ENCODE data around the gene C1orf210. TPM values are rescaled to one million over a fixed set of nuclear protein-coding genes. Genes with fewer than 3 reads are reported as not detected.

The C1orf210 gene
- total RNA-seq, 1 experiment from 2014 or later = 12.8 TPM

GRCh38 chr1:43307458-43308158 is 22.2 kb upstream of the C1orf210 start:
- ChIA-PET POLR2A (no interaction called here), CTCF (interaction anchor here (1.2 to 2.0 kb wide), 2 partner anchors 22 to 51 kb away, joined by 3 to 7 read pairs; partner anchors contain the start of genes C1orf210 and CDC20)
- DNase-seq (ENCODE audit: low spot score) = no peak
- no peaks in the 10 kb centered on the region for H3K36me3 Mint-ChIP-seq
- H3K27ac Mint-ChIP-seq = no peak overlapping the region
- no peak overlapping the region for H3K4me3 Mint-ChIP-seq
- no peaks in the 10 kb centered on the region for H3K9me3 Mint-ChIP-seq
- H3K4me1 Mint-ChIP-seq = no peaks in the 10 kb centered on the region
- ATAC-seq = no peak
- TF ChIP-seq ZNF532 (CRISPR knock-in tag; IDR thresholded peaks at IDR 0.05; ENCODE audit: borderline replicate concordance) (no peak), E2F4 (CRISPR knock-in tag; IDR thresholded peaks at IDR 0.05; ENCODE audit: borderline replicate concordance, low read depth) (no peak), IRF2 (CRISPR knock-in tag; IDR thresholded peaks at IDR 0.05; ENCODE audit: borderline replicate concordance, low read depth) (no peak), ZNF317 (CRISPR knock-in tag; IDR thresholded peaks at IDR 0.05; ENCODE audit: borderline replicate concordance, low read depth) (no peak), FOXJ3 (CRISPR knock-in tag; IDR thresholded peaks at IDR 0.05; ENCODE audit: borderline replicate concordance) (no peak), ATF1 (CRISPR knock-in tag; IDR thresholded peaks at IDR 0.05) (no peak), ZNF512 (CRISPR knock-in tag; IDR thresholded peaks at IDR 0.05; ENCODE audit: borderline replicate concordance) (no peak), STAT6 (CRISPR knock-in tag; conservative IDR thresholded peaks at IDR 0.05; ENCODE audit: low read depth) (no peak), RORB (CRISPR knock-in tag; IDR thresholded peaks at IDR 0.05) (no peak), SMAD4 (CRISPR knock-in tag; IDR thresholded peaks at IDR 0.05) (no peak), ESRRA (CRISPR knock-in tag; IDR thresholded peaks at IDR 0.05; ENCODE audit: borderline replicate concordance) (no peak), PRDM15 (CRISPR knock-in tag; IDR thresholded peaks at IDR 0.05) (no peak), TEAD1 (CRISPR knock-in tag; IDR thresholded peaks at IDR 0.05) (no peak), E2F1 (CRISPR knock-in tag; IDR thresholded peaks at IDR 0.05) (no peak), CREM (CRISPR knock-in tag; IDR thresholded peaks at IDR 0.05) (no peak), HMGXB4 (CRISPR knock-in tag; IDR thresholded peaks at IDR 0.05) (no peak), SMAD3 (CRISPR knock-in tag; IDR thresholded peaks at IDR 0.05; ENCODE audit: borderline replicate concordance) (no peak)
- H3K27me3 Mint-ChIP-seq (ENCODE audit: low read depth) = no peaks in the 10 kb centered on the region; the same call in 1 of the 2 replicates
